ENCODE measurements around the gene TIMM10B. TPM values are rescaled to one million over a fixed set of nuclear protein-coding genes. Genes with fewer than 3 reads are reported as not detected.

Gene TIMM10B
- 10 to 100 TPM; 17.0 to 40.2 (median 29.6) TPM for total RNA-seq

- peak within 1 kb of the TSS; percentile 93 to 97 (median 94) for H3K27ac ChIP-seq
- peaks cover 10 to 72% (median 15%) of the 10 kb centered on the region in 3 donors for H3K36me3 ChIP-seq
- H3K9me3 ChIP-seq = no peaks in the 10 kb centered on the region
- intact Hi-C loops (cut with DNase I) = loop anchor here (10.0 kb wide), 1 partner anchor 134 kb away; the partner anchor contains the start of genes TAF10 and TPP1
- peak; percentile 92 for DNase-seq
- peaks cover 20 to 43% (median 21%) of the 10 kb centered on the region in 3 donors for H3K4me1 ChIP-seq
- peak within 1 kb of the TSS; percentile 62 to 91 (median 76) for H3K4me3 ChIP-seq
- no peaks in the 10 kb centered on the region for H3K27me3 ChIP-seq
- WGBS, 2 donors = 0% methylated on average over 2 to 23 of the region's 66 CpGs
- peak in 2 of 4 donors; percentile 94 to 96 for TF ChIP-seq POLR2A (IDR thresholded peaks at IDR 0.05)
- TF ChIP-seq CTCF (IDR thresholded peaks at IDR 0.05) = peak in 1 of 6 experiments; percentile 4
Observed at GRCh38 chr11:6481012-6481923, at the start of gene TIMM10B, which contains the start of gene ARFIP2. TSS of gene TIMM10B (plus strand) at chr11:6481501. CDS start at chr11:6481517, 16 bp downstream. TSS of gene ARFIP2 (minus strand) at chr11:6481331. CDS start at chr11:6480421, 910 bp downstream.

GRCh38 chr11:6431861-6432260, 49.4 kb upstream of the TIMM10B start:
- intact Hi-C loops (cut with DNase I) = no loop called here
- no peaks in the 10 kb centered on the region for H3K36me3 ChIP-seq
- 52 to 82% methylated on average over 2 of the region's 3 CpGs for WGBS, 2 donors
- no peaks in the 10 kb centered on the region for H3K4me1 ChIP-seq
- H3K27ac ChIP-seq = no peak overlapping the region
- TF ChIP-seq CTCF (IDR thresholded peaks at IDR 0.05) (no peak), POLR2A (IDR thresholded peaks at IDR 0.05) (no peak)
- DNase-seq = no peak
- no peak overlapping the region for H3K4me3 ChIP-seq
- H3K9me3 ChIP-seq = no peaks in the 10 kb centered on the region
- H3K27me3 ChIP-seq = no peaks in the 10 kb centered on the region

- Histone ChIP-seq H3K27me3 (no peaks in the 10 kb centered on the region), H3K36me3 (no peaks in the 10 kb centered on the region), H3K4me3 (no peak overlapping the region), H3K4me1 (no peaks in the 10 kb centered on the region), H3K27ac (no peak overlapping the region), H3K9me3 (no peaks in the 10 kb centered on the region)
- WGBS, 2 donors = 37 to 57% methylated on average over 4 to 5 of the region's 5 CpGs
- no peak for DNase-seq
- TF ChIP-seq CTCF (IDR thresholded peaks at IDR 0.05) (no peak), POLR2A (IDR thresholded peaks at IDR 0.05) (no peak)
- intact Hi-C loops (cut with DNase I) = no loop called here
Observed at GRCh38 chr11:6433998-6434660, 47.2 kb upstream of the TIMM10B start.

GRCh38 chr11:6437423-6437822, 43.9 kb upstream of the TIMM10B start:
- H3K4me1 ChIP-seq = no peaks in the 10 kb centered on the region
- 69 to 98% methylated on average over 5 to 8 of the region's 12 CpGs for WGBS, 2 donors
- intact Hi-C loops (cut with DNase I) = no loop called here
- H3K4me3 ChIP-seq = no peak overlapping the region
- no peak overlapping the region for H3K27ac ChIP-seq
- H3K27me3 ChIP-seq = no peaks in the 10 kb centered on the region
- no peaks in the 10 kb centered on the region for H3K36me3 ChIP-seq
- no peak for DNase-seq
- no peaks in the 10 kb centered on the region for H3K9me3 ChIP-seq
- no peak for TF ChIP-seq CTCF (IDR thresholded peaks at IDR 0.05)
- no peak for TF ChIP-seq POLR2A (IDR thresholded peaks at IDR 0.05)

- Histone ChIP-seq H3K4me1 (no peaks in the 10 kb centered on the region), H3K36me3 (no peaks in the 10 kb centered on the region), H3K9me3 (no peaks in the 10 kb centered on the region), H3K4me3 (no peak overlapping the region), H3K27ac (no peak overlapping the region), H3K27me3 (no peaks in the 10 kb centered on the region)
- WGBS, 2 donors = 82 to 84% methylated on average over 3 of the region's 3 CpGs
- TF ChIP-seq CTCF (IDR thresholded peaks at IDR 0.05) = no peak
- TF ChIP-seq POLR2A (IDR thresholded peaks at IDR 0.05) = no peak
- no peak for DNase-seq
- intact Hi-C loops (cut with DNase I) = no loop called here
Observed at GRCh38 chr11:6437993-6438392, 43.3 kb upstream of the TIMM10B start.

All from esophagus squamous epithelium (tissue), 5 donors.